Adrenal gland (tissue), 5 donors: ENCODE data around the gene ATG101.

Experiments used
- CTCF ChIP-seq, 6 experiments: fragments of 450-650 bp in 4 of 6; fragments of 200-600 bp in 2 of 6; sonication (generic) in 1 of 6; IDR thresholded peaks; 1 replicate in 5 of 6; 2 replicates in 1 of 6; pipeline versions ENCODE4 v1.5.1 to v1.8.0; 2016 to 2021; ENCODE audit warnings: antibody characterized with exemption in 6 of 6, mild to moderate bottlenecking in 2 of 6, moderate library complexity in 1 of 6
- POLR2A ChIP-seq, 2 donors: fragments of 450-650 bp; IDR thresholded peaks; one replicate each; pipeline ENCODE4 v1.6.1; 2017; ENCODE audit warnings: antibody characterized with exemption in 2 of 2, mild to moderate bottlenecking in 2 of 2, moderate library complexity in 1 of 2
- donor health status: DM: no; HTN: no; CAD: no.

DNA sequence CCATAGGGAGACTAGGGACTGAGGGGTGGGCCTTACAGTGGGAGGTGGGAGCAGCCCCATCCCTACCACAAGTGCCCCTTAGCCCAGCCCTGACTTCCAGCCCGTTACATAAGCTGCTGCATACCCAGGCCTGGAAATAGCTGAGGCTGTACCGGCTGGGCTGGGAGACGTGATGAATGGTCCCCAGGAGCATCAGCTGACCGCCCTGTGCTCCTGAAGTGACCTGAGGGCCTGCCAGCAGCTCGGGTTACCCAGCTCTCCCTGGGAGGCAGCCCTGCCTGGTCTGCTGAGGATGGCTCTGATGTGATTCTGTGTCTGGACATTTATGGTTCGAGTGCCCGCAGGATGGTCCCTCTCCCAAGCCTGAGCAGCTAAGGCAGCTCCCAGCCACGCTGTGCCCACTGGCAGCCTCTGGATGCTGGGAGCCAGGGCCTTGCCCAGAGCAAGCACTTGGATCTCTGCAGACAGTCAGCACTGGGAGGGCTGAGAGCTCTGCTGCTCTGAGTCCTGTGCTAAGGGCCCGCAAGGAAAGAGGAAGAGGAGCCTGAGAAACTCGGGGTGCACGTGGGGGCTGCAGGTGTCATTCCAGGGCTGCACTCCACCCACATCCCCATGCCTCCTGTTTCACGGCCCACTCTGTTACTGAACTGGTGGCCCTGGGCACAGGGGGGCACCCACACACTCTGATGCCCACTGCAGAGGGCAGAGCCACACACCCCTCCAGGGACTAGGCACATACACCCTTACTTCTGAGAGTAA is 42.5 kb upstream of the ATG101 start:
- TF ChIP-seq POLR2A (IDR thresholded peaks at IDR 0.05) (no peak), CTCF (IDR thresholded peaks at IDR 0.05) (no peak)
